ENCODE data around the gene IGF1R.
A peak's percentile ranks its signal among the peaks of the same experiment; 100 is the strongest.
"Not testable (repeated sequence)": the region's sequence is repeated elsewhere in the genome, so short reads cannot be mapped to it uniquely, and the experiment has no call there.

IGF1R gene

DNA sequence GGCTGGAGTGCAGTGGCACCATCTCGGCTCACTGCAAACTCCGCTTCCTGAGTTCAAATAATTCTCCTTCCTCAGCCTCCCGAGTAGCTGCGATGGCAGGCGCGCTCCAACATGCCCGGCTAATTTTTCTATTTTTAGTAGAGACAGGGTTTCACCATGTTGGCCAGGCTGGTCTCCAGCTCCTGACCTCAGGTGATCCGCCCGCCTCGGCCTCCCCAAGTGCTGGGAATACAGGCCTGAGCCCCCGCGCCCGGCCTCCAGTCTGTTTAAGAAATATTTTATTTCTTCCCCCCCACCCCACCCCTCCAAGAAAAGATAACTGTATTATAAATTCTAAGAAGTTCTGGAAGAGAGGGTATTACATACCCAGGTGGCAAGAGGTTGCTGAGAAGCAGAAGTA, 29.8 kb upstream of the IGF1R start:
- not testable (repeated sequence) for H3K27ac ChIP-seq (ENCODE audit: low read length); H3K4me1 ChIP-seq (ENCODE audit: control insufficient read depth in 1 of 2, insufficient read depth in 2 of 2, low read length in 2 of 2); H3K4me3 ChIP-seq (ENCODE audit: low read depth in 1 of 2, low read length in 2 of 2); H3K9me3 ChIP-seq (ENCODE audit: control insufficient read depth in 1 of 2, low read length in 2 of 2); H3K36me3 ChIP-seq (ENCODE audit: control insufficient read depth in 1 of 2, insufficient read depth in 2 of 2, low read length in 2 of 2); H3K27me3 ChIP-seq (ENCODE audit: low read depth, low read length)

DNA sequence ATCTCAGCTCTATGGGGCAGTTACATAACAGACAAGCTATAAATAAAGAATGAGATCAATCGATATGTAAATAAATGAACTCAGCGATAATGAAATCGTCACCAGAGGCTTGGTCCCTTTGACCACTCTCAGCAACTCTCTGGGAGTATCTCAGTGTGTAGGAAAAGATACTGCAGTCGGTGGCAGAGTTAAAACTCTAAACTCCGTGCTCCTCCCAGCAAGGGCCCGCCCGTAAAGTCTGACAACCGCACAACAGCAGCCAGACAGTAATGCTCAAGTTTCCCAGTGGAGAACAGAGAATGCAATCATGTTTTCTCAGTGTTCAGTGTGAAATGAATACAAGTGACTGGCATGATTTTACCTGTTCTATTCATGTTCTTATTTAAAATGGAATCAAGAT, 28.3 kb upstream of the IGF1R start:
- H3K4me1 ChIP-seq (ENCODE audit: control insufficient read depth in 1 of 2, insufficient read depth in 2 of 2, low read length in 2 of 2) = no peaks in the 10 kb centered on the region
- H3K27me3 ChIP-seq (ENCODE audit: low read depth, low read length) = peaks cover 8% of the 10 kb centered on the region

DNA sequence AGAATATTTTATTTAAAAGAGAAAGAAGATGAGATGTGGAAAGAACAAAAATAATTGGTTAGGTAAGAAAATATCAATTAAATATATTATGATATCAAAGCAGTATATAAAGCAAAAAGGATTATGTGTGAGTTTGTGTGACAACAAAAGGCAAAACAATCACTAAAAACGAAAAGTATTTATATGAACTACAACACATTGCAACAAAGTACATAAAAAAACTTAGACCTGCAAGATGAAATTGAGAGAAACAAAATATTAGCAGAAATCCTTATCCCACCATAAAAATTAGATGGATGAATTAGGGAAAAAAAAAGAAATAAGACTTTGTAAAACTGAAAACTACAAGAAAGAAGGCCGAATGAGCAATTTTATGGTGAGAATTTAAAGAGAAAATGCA, 27.3 kb upstream of the IGF1R start:
- no peaks in the 10 kb centered on the region for H3K9me3 ChIP-seq (ENCODE audit: control insufficient read depth in 1 of 2, low read length in 2 of 2)
- H3K4me3 ChIP-seq (ENCODE audit: low read depth in 1 of 2, low read length in 2 of 2) = no peak overlapping the region
- no peaks in the 10 kb centered on the region for H3K4me1 ChIP-seq (ENCODE audit: control insufficient read depth in 1 of 2, insufficient read depth in 2 of 2, low read length in 2 of 2)
- H3K36me3 ChIP-seq (ENCODE audit: control insufficient read depth in 1 of 2, insufficient read depth in 2 of 2, low read length in 2 of 2) = no peaks in the 10 kb centered on the region
- peaks cover 8% of the 10 kb centered on the region for H3K27me3 ChIP-seq (ENCODE audit: low read depth, low read length)
- no peak overlapping the region for H3K27ac ChIP-seq (ENCODE audit: low read length)

More for the DNA sequence above, 28.3 kb upstream of the IGF1R start:
- no peak overlapping the region for H3K4me3 ChIP-seq (ENCODE audit: low read depth in 1 of 2, low read length in 2 of 2)
- no peaks in the 10 kb centered on the region for H3K36me3 ChIP-seq (ENCODE audit: control insufficient read depth in 1 of 2, insufficient read depth in 2 of 2, low read length in 2 of 2)
- no peak overlapping the region for H3K27ac ChIP-seq (ENCODE audit: low read length)
- no peaks in the 10 kb centered on the region for H3K9me3 ChIP-seq (ENCODE audit: control insufficient read depth in 1 of 2, low read length in 2 of 2)

DNA sequence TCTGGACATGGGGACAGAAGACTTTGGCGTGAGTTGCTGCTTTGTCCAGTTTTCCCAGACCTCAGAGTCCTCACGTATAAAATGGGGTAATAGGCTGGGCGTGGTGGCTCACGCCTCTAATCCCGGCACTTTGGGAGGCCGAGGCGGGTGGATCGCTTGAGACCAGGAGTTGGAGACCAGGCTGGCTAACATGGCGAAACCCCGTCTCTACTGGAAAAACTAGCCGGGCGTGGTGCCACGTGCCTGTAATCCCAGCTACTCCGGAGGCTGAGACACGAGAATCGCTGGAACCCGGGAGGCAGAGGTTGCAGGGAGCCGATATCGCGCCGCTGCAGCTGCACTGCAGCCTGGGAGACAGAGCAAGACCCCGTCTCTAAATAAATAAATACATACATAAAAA, 22.7 kb upstream of the IGF1R start:
- H3K27ac ChIP-seq (ENCODE audit: low read length) = no peak overlapping the region
- no peaks in the 10 kb centered on the region for H3K9me3 ChIP-seq (ENCODE audit: control insufficient read depth in 1 of 2, low read length in 2 of 2)
- H3K27me3 ChIP-seq (ENCODE audit: low read depth, low read length) = peaks cover 3% of the 10 kb centered on the region
- no peaks in the 10 kb centered on the region for H3K36me3 ChIP-seq (ENCODE audit: control insufficient read depth in 1 of 2, insufficient read depth in 2 of 2, low read length in 2 of 2)
- H3K4me3 ChIP-seq (ENCODE audit: low read depth in 1 of 2, low read length in 2 of 2) = no peak overlapping the region
- H3K4me1 ChIP-seq (ENCODE audit: control insufficient read depth in 1 of 2, insufficient read depth in 2 of 2, low read length in 2 of 2) = no peaks in the 10 kb centered on the region

- H3K9me3 ChIP-seq (ENCODE audit: control insufficient read depth in 1 of 2, low read length in 2 of 2) = no peaks in the 10 kb centered on the region
- no peak overlapping the region for H3K4me3 ChIP-seq (ENCODE audit: low read depth in 1 of 2, low read length in 2 of 2)
- H3K27ac ChIP-seq (ENCODE audit: low read length) = no peak overlapping the region
- peaks cover 1% of the 10 kb centered on the region for H3K27me3 ChIP-seq (ENCODE audit: low read depth, low read length)
- H3K4me1 ChIP-seq (ENCODE audit: control insufficient read depth in 1 of 2, insufficient read depth in 2 of 2, low read length in 2 of 2) = no peaks in the 10 kb centered on the region
- H3K36me3 ChIP-seq (ENCODE audit: control insufficient read depth in 1 of 2, insufficient read depth in 2 of 2, low read length in 2 of 2) = no peaks in the 10 kb centered on the region
Observed at GRCh38 chr15:98626153-98626552, 22.2 kb upstream of the IGF1R start.

DNA sequence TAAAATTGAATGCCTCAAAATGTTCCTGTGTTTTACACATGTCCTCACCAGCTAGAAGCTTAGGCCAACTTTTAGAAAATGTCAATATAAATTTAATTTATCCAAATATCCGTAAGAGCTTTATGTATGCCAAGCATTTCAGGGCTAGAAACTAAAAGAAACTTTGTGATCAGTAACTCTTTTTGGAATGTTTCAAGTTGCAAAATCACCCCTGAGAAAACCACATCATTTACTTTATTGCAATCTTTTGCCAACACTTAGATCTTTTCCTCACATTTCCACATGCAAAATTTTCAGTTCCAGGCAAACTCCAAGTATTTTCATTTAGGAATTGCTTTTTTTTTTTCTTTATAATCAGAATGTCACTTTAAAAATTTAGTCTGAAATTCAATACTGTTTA, 20.1 kb upstream of the IGF1R start:
- Histone ChIP-seq H3K4me3 (ENCODE audit: low read depth in 1 of 2, low read length in 2 of 2) (no peak overlapping the region), H3K4me1 (ENCODE audit: control insufficient read depth in 1 of 2, insufficient read depth in 2 of 2, low read length in 2 of 2) (no peaks in the 10 kb centered on the region), H3K27ac (ENCODE audit: low read length) (no peak overlapping the region), H3K36me3 (ENCODE audit: control insufficient read depth in 1 of 2, insufficient read depth in 2 of 2, low read length in 2 of 2) (no peaks in the 10 kb centered on the region), H3K9me3 (ENCODE audit: control insufficient read depth in 1 of 2, low read length in 2 of 2) (no peaks in the 10 kb centered on the region), H3K27me3 (ENCODE audit: low read depth, low read length) (no peaks in the 10 kb centered on the region)

- Histone ChIP-seq H3K4me3 (ENCODE audit: low read depth in 1 of 2, low read length in 2 of 2) (no peak overlapping the region), H3K9me3 (ENCODE audit: control insufficient read depth in 1 of 2, low read length in 2 of 2) (no peaks in the 10 kb centered on the region), H3K27ac (ENCODE audit: low read length) (no peak overlapping the region), H3K36me3 (ENCODE audit: control insufficient read depth in 1 of 2, insufficient read depth in 2 of 2, low read length in 2 of 2) (no peaks in the 10 kb centered on the region), H3K27me3 (ENCODE audit: low read depth, low read length) (no peaks in the 10 kb centered on the region), H3K4me1 (ENCODE audit: control insufficient read depth in 1 of 2, insufficient read depth in 2 of 2, low read length in 2 of 2) (no peaks in the 10 kb centered on the region)
Observed at GRCh38 chr15:98635848-98636247, 12.5 kb upstream of the IGF1R start.

- Histone ChIP-seq H3K27me3 (ENCODE audit: low read depth, low read length) (no peaks in the 10 kb centered on the region), H3K4me3 (ENCODE audit: low read depth in 1 of 2, low read length in 2 of 2) (no peak overlapping the region), H3K4me1 (ENCODE audit: control insufficient read depth in 1 of 2, insufficient read depth in 2 of 2, low read length in 2 of 2) (no peaks in the 10 kb centered on the region), H3K9me3 (ENCODE audit: control insufficient read depth in 1 of 2, low read length in 2 of 2) (no peaks in the 10 kb centered on the region), H3K36me3 (ENCODE audit: control insufficient read depth in 1 of 2, insufficient read depth in 2 of 2, low read length in 2 of 2) (no peaks in the 10 kb centered on the region), H3K27ac (ENCODE audit: low read length) (no peak overlapping the region)
Observed at GRCh38 chr15:98643115-98643514, 5.2 kb upstream of the IGF1R start.

DNA sequence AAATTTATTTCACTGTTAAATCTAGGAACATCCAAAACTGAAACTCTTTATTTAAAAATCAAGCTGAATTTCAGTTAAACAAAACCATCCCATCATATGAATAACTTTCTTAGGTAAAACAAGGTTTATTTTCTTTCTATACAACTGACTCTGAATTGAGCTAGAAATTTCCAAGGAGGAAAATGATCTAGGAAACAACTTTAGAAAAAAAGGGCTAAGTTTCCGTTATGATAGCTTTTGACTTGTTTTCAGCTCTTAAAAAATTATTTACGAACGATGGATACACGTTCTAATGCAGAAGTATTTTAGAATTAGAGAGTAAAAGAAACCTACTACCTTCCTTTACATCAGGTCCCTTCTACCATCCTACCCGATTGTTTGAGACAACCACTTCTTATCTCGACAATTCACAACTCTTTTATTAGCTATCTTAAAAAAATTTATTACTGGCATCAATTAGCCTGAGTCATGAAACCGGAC, 1.8 kb upstream of the IGF1R start:
- no peaks in the 10 kb centered on the region for H3K36me3 ChIP-seq (ENCODE audit: control insufficient read depth in 1 of 2, insufficient read depth in 2 of 2, low read length in 2 of 2)
- no peaks in the 10 kb centered on the region for H3K9me3 ChIP-seq (ENCODE audit: control insufficient read depth in 1 of 2, low read length in 2 of 2)
- peak overlapping the region; percentile 77 to 81 for H3K4me3 ChIP-seq (ENCODE audit: low read depth in 1 of 2, low read length in 2 of 2)
- no peak overlapping the region for H3K27ac ChIP-seq (ENCODE audit: low read length)
- H3K27me3 ChIP-seq (ENCODE audit: low read depth, low read length) = peaks cover 3% of the 10 kb centered on the region
- peaks cover 0 to 4% of the 10 kb centered on the region in 2 donors for H3K4me1 ChIP-seq (ENCODE audit: control insufficient read depth in 1 of 2, insufficient read depth in 2 of 2, low read length in 2 of 2)

DNA sequence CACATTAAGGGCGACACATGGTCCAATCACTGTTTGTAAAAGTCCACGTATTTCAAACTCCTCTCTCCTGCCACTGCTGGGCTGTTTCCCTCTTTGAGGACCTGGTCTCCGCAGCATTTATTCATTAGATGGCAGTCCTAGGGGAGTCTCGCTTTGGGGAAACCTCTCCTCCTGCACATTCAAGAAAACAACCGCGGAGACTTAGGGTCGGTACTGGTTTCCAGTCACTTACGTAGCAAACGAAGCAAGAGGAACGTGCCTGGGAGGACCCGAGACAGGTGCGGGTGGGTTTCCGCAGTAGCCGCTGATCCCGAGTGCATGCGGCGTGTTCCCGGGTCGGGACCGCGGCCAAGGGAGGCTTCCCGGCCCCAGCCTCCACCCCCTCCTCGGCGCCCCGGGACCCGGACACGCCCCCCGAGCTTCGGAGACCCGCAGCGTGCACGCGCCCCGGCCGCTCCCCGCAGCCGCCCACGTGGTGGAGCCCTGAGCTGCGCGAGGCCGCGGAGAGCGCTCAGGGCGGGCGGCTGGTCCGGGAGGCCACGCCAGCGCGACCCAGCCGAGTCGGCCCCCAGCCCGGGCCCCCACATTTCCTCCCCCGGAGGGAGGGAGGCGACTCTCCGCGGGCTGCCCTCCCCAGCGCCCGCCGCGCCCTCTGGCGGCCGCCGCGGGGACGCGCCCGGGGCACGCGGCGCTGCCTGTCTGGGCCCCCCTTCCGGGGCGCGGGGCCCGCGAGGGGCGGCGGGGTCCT, 1.1 kb upstream of the IGF1R start:
- Histone ChIP-seq H3K4me1 (ENCODE audit: control insufficient read depth in 1 of 2, insufficient read depth in 2 of 2, low read length in 2 of 2) (peaks cover 0 to 9% of the 10 kb centered on the region in 2 donors), H3K27ac (ENCODE audit: low read length) (peak overlapping the region; percentile 51), H3K36me3 (ENCODE audit: control insufficient read depth in 1 of 2, insufficient read depth in 2 of 2, low read length in 2 of 2) (no peaks in the 10 kb centered on the region), H3K9me3 (ENCODE audit: control insufficient read depth in 1 of 2, low read length in 2 of 2) (no peaks in the 10 kb centered on the region), H3K4me3 (ENCODE audit: low read depth in 1 of 2, low read length in 2 of 2) (peak overlapping the region; percentile 77 to 81), H3K27me3 (ENCODE audit: low read depth, low read length) (peaks cover 3% of the 10 kb centered on the region)

- Histone ChIP-seq H3K36me3 (ENCODE audit: control insufficient read depth in 1 of 2, insufficient read depth in 2 of 2, low read length in 2 of 2) (no peaks in the 10 kb centered on the region), H3K4me1 (ENCODE audit: control insufficient read depth in 1 of 2, insufficient read depth in 2 of 2, low read length in 2 of 2) (peaks cover 0 to 16% of the 10 kb centered on the region in 2 donors), H3K27ac (ENCODE audit: low read length) (peak overlapping the region; percentile 72), H3K27me3 (ENCODE audit: low read depth, low read length) (peaks cover 3% of the 10 kb centered on the region), H3K9me3 (ENCODE audit: control insufficient read depth in 1 of 2, low read length in 2 of 2) (no peaks in the 10 kb centered on the region), H3K4me3 (ENCODE audit: low read depth in 1 of 2, low read length in 2 of 2) (peak overlapping the region; percentile 81 to 90)
Observed at GRCh38 chr15:98648654-98649471, 524 bp downstream of the IGF1R start.

Measured in muscle layer of duodenum (tissue), 2 donors.